Measurements from ENCODE around the gene OR2T5. TPM values are rescaled to one million over a fixed set of nuclear protein-coding genes. Genes with fewer than 3 reads are reported as not detected.
A peak's percentile ranks its signal among the peaks of the same experiment; 100 is the strongest.
"Not testable (repeated sequence)": the region's sequence is repeated elsewhere in the genome, so short reads cannot be mapped to it uniquely, and the experiment has no call there.

Gene OR2T5
- total RNA-seq, 6 donors from 2014 or later = not detected

DNA sequence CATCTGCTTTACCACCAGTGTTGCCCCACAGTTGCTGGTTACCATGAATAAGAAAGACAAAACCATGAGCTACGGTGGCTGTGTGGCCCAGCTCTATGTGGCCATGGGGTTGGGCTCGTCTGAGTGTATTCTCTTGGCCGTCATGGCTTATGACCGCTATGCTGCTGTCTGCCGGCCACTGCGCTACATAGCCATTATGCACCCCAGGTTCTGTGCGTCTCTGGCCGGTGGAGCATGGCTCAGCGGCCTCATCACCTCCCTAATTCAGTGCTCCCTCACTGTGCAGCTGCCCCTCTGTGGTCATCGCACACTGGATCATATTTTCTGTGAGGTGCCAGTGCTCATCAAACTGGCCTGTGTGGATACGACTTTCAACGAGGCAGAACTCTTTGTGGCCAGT is 33.5 kb downstream of the OR2T5 start:
- Histone ChIP-seq H3K4me1 (no peaks in the 10 kb centered on the region), H3K27ac (no peak overlapping the region), H3K4me3 (no peak overlapping the region), H3K27me3 (no peaks in the 10 kb centered on the region), H3K36me3 (no peaks in the 10 kb centered on the region), H3K9me3 (peaks cover 0 to 4% (median 0%) of the 10 kb centered on the region in 4 donors)
- ATAC-seq (ENCODE audit: low FRiP score in 2 of 2) (no peak), DNase-seq (peak in 1 of 2 donors; percentile 13)
- 84 to 85% methylated on average over 12 of the region's 12 CpGs for WGBS, 2 donors
- TF ChIP-seq, protein P1, sequence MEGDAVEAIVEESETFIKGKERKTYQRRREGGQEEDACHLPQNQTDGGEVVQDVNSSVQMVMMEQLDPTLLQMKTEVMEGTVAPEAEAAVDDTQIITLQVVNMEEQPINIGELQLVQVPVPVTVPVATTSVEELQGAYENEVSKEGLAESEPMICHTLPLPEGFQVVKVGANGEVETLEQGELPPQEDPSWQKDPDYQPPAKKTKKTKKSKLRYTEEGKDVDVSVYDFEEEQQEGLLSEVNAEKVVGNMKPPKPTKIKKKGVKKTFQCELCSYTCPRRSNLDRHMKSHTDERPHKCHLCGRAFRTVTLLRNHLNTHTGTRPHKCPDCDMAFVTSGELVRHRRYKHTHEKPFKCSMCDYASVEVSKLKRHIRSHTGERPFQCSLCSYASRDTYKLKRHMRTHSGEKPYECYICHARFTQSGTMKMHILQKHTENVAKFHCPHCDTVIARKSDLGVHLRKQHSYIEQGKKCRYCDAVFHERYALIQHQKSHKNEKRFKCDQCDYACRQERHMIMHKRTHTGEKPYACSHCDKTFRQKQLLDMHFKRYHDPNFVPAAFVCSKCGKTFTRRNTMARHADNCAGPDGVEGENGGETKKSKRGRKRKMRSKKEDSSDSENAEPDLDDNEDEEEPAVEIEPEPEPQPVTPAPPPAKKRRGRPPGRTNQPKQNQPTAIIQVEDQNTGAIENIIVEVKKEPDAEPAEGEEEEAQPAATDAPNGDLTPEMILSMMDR (IDR thresholded peaks at IDR 0.05) = no peak
- TF ChIP-seq EP300 (IDR thresholded peaks at IDR 0.05) (no peak), POLR2AphosphoS5 (IDR thresholded peaks at IDR 0.05) (no peak)

DNA sequence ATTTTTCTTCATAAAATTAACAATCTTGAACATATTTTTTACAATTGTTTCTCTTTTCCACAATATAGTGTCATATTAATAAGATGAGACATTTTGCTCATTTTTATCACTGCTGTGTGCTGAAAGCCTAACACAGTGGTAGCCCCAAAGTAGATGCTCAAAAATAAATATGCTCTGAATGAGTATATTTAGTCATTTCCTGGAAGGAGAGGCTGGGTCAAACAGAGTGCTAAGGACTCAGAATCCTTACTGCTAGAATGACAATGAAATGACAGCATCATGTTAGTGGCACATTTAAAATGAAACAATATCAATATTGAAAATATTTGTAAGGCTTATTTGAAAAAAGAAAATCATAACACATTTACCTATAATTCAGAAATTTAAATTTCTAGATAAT is 49.1 kb downstream of the OR2T5 start:
- not testable (repeated sequence) for DNase-seq; H3K36me3 ChIP-seq; H3K27ac ChIP-seq; H3K4me3 ChIP-seq; ATAC-seq (ENCODE audit: low FRiP score in 2 of 2); H3K27me3 ChIP-seq; H3K4me1 ChIP-seq; H3K9me3 ChIP-seq

Other genes with a start within 250 kb of the OR2T5 start
- gene OR2T33, start 210.6 kb upstream of the OR2T5 start, total RNA-seq = 1 to 10 TPM in 1 of 6 donors, not detected in 5; 3.3 TPM
- gene OR2T12, start 185.2 kb upstream of the OR2T5 start, total RNA-seq = not detected
- gene OR2M7, start 164.0 kb upstream of the OR2T5 start, total RNA-seq = not detected
- gene OR14C36, start 139.8 kb upstream of the OR2T5 start, total RNA-seq = not detected
- not detected for gene OR2T4, start 126.9 kb upstream of the OR2T5 start, total RNA-seq
- not detected for gene OR2T6, start 112.8 kb upstream of the OR2T5 start, total RNA-seq
- not detected for gene OR2T1, start 85.5 kb upstream of the OR2T5 start, total RNA-seq
- gene OR2T2, start 43.0 kb upstream of the OR2T5 start, total RNA-seq = not detected
- not detected for gene OR2T3, start 15.2 kb upstream of the OR2T5 start, total RNA-seq
- gene OR2G6, start 19.5 kb downstream of the OR2T5 start, total RNA-seq = not detected
- gene OR2T29, start 74.2 kb downstream of the OR2T5 start, total RNA-seq = not detected
- gene OR2T34, start 86.2 kb downstream of the OR2T5 start, total RNA-seq = not detected
- gene OR2T10, start 109.1 kb downstream of the OR2T5 start, total RNA-seq = not detected
- gene OR2T11, start 146.5 kb downstream of the OR2T5 start, total RNA-seq = 1 to 10 TPM in 1 of 6 donors, not detected in 5; 1.8 TPM
- not detected for gene OR2T35, start 156.7 kb downstream of the OR2T5 start, total RNA-seq
- not detected for gene OR2T27, start 166.9 kb downstream of the OR2T5 start, total RNA-seq
- not detected for gene OR14I1, start 214.2 kb downstream of the OR2T5 start, total RNA-seq

Data from upper lobe of left lung (tissue), 6 donors.